H1 (cell line): Measurements from ENCODE around the gene RAB40C. TPM values are rescaled to one million over a fixed set of nuclear protein-coding genes. Genes with fewer than 3 reads are reported as not detected.

Experiments
- E2F6 ChIP-seq: IDR thresholded peaks from 2 replicates; pipeline ENCODE4 v1.6.1; 2012; ENCODE audit warnings: inconsistent platforms
- GTF2F1 ChIP-seq: IDR thresholded peaks from 2 replicates; pipeline ENCODE4 v1.6.1; 2012; ENCODE audit warnings: low read depth, low read length, improper control_type of control experiment, borderline replicate concordance
- KDM4A ChIP-seq: IDR thresholded peaks from one replicate; pipeline ENCODE4 v1.7.1; 2012; ENCODE audit warnings: low read depth, mild to moderate bottlenecking, moderate library complexity, low read length, inconsistent platforms; ENCODE audit not compliant: severe bottlenecking
- TEAD4 ChIP-seq: IDR thresholded peaks from 2 replicates; pipeline ENCODE4 v1.6.1; 2012; ENCODE audit warnings: low read depth, low read length, inconsistent platforms, mixed read lengths
- polyA plus RNA-seq, 7 experiments: library from polyadenylated mRNA; depleted of rRNA in 3 of 7; stranded (reverse) in 5 of 7; unstranded in 2 of 7; fragments of >200 nt in 5 of 7; fragments of 200-250 nt in 2 of 7; gene quantifications; 1 replicate in 5 of 7; 2 replicates in 1 of 7; 4 replicates in 1 of 7; pipeline versions ENCODE4 v1.2.1 to v1.2.3, GENCODE V29; 2011 to 2013; ENCODE audit warnings: missing spikeins in 2 of 7, mixed read lengths in 2 of 7
- total RNA-seq: library from RNA; stranded (reverse); fragmentation: NEBNext Ultra II Directional; extraction: Animal tissue kit (Norgen Biotek cat#: 25700); gene quantifications from 2 replicates; pipeline ENCODE4 v1.2.1, GENCODE V29; 2021

The RAB40C gene
- total and polyA plus RNA-seq, 2 of the 8 experiments (the other 6 are each of a cell fraction or from before 2014, with no cell fraction given), result 13.9 to 15.6 TPM

DNA sequence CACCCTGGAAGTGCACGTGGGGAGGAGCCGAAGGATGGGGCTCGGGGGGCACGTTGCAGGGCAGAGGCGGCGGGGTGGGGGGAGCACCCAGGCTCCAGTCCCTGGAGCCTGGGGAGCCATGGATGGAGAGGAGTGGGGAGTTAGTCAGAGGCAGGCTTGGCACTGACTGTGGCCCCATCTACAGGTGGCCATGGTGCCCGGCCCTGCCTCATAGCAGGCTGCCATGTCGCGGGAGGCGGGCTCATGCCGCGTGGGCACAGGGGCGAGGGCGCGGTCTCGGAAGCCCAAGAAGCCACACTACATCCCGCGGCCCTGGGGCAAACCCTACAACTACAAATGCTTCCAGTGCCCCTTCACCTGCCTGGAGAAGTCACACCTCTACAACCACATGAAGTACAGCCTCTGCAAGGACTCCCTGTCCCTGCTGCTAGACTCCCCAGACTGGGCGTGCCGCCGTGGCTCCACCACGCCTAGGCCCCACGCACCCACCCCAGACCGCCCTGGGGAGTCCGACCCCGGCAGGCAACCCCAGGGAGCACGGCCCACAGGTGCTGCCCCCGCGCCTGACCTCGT, 26.7 kb upstream of the RAB40C start (continued):
- TF ChIP-seq E2F6, result no peak
- no peak for TF ChIP-seq KDM4A
- TF ChIP-seq GTF2F1, result no peak
- TF ChIP-seq TEAD4, result no peak
- TF ChIP-seq, all 59 proteins: peak for 0
